ENCODE data around the gene KLHDC7A. TPM values are rescaled to one million over a fixed set of nuclear protein-coding genes. Genes with fewer than 3 reads are reported as not detected.

The KLHDC7A gene
- total RNA-seq, 1 experiment from 2014 or later = 0.20 TPM

- TF ChIP-seq CTCF (conservative IDR thresholded peaks at IDR 0.05) = no peak
- TF ChIP-seq EZH2 (IDR thresholded peaks at IDR 0.05; ENCODE audit: low read depth) = no peak
- Histone ChIP-seq H3K4me3 (no peak overlapping the region), H3K9me3 (ENCODE audit: insufficient read depth, low read depth) (no peaks in the 10 kb centered on the region), H3K4me2 (no peak overlapping the region), H3K79me2 (ENCODE audit: low read depth) (no peaks in the 10 kb centered on the region), H3K9me2 (ENCODE audit: insufficient read depth) (no peaks in the 10 kb centered on the region), H2AFZ (no peak overlapping the region), H4K20me1 (ENCODE audit: insufficient read depth) (no peaks in the 10 kb centered on the region), H3F3A (ENCODE audit: insufficient read depth, low read depth) (no peaks in the 10 kb centered on the region), H3K36me3 (ENCODE audit: low read depth) (no peaks in the 10 kb centered on the region), H3K27ac (no peak overlapping the region), H3K27me3 (ENCODE audit: insufficient read depth, low read depth) (peaks cover 28% of the 10 kb centered on the region), H3K4me1 (replicated peaks; ENCODE audit: insufficient read depth) (no peaks in the 10 kb centered on the region)
- intact Hi-C loops (cut with micrococcal nuclease; ENCODE audit: unreplicated experiment) = no loop called here
- CTCF ChIA-PET = no interaction called here
- no peak for DNase-seq
- no TSS peak for BruUV-seq (replicated peaks)
- POLR2A ChIA-PET (ENCODE audit: unreplicated experiment) = no interaction called here
Measured at GRCh38 chr1:18516473-18516872, 35.7 kb downstream of the KLHDC7A start.

GRCh38 chr1:18526436-18527275 is 45.9 kb downstream of the KLHDC7A start:
- Histone ChIP-seq H3K4me2 (no peak overlapping the region), H3F3A (ENCODE audit: insufficient read depth, low read depth) (no peaks in the 10 kb centered on the region), H2AFZ (no peak overlapping the region), H3K9me2 (ENCODE audit: insufficient read depth) (no peaks in the 10 kb centered on the region), H3K27ac (no peak overlapping the region), H3K27me3 (ENCODE audit: insufficient read depth, low read depth) (peaks cover 13% of the 10 kb centered on the region; the same call in 1 of the 2 replicates), H3K4me3 (no peak overlapping the region), H3K36me3 (ENCODE audit: low read depth) (no peaks in the 10 kb centered on the region), H3K9me3 (ENCODE audit: insufficient read depth, low read depth) (no peaks in the 10 kb centered on the region), H3K4me1 (replicated peaks; ENCODE audit: insufficient read depth) (no peaks in the 10 kb centered on the region), H4K20me1 (ENCODE audit: insufficient read depth) (no peaks in the 10 kb centered on the region), H3K79me2 (ENCODE audit: low read depth) (no peaks in the 10 kb centered on the region)
- BruUV-seq (replicated peaks) = no TSS peak
- no peak for TF ChIP-seq EZH2 (IDR thresholded peaks at IDR 0.05; ENCODE audit: low read depth)
- TF ChIP-seq CTCF (conservative IDR thresholded peaks at IDR 0.05) = no peak
- ChIA-PET POLR2A (ENCODE audit: unreplicated experiment) (no interaction called here), CTCF (no interaction called here)
- no peak for DNase-seq
- intact Hi-C loops (cut with micrococcal nuclease; ENCODE audit: unreplicated experiment) = no loop called here

- peaks cover 17% of the 10 kb centered on the region; the same call in 1 of the 2 replicates for H3K27me3 ChIP-seq (ENCODE audit: insufficient read depth, low read depth)
- H3K9me2 ChIP-seq (ENCODE audit: insufficient read depth) = no peaks in the 10 kb centered on the region
- H3K4me1 ChIP-seq (replicated peaks; ENCODE audit: insufficient read depth) = no peaks in the 10 kb centered on the region
- intact Hi-C loops (cut with micrococcal nuclease; ENCODE audit: unreplicated experiment) = no loop called here
- POLR2A ChIA-PET (ENCODE audit: unreplicated experiment) = no interaction called here
- H3K79me2 ChIP-seq (ENCODE audit: low read depth) = no peaks in the 10 kb centered on the region
- no peaks in the 10 kb centered on the region for H3K9me3 ChIP-seq (ENCODE audit: insufficient read depth, low read depth)
- H3K36me3 ChIP-seq (ENCODE audit: low read depth) = no peaks in the 10 kb centered on the region
- H3K4me2 ChIP-seq = no peak overlapping the region
- TF ChIP-seq CTCF (conservative IDR thresholded peaks at IDR 0.05) = no peak
- no peak for TF ChIP-seq EZH2 (IDR thresholded peaks at IDR 0.05; ENCODE audit: low read depth)
- DNase-seq = no peak
- H3K4me3 ChIP-seq = no peak overlapping the region
- H4K20me1 ChIP-seq (ENCODE audit: insufficient read depth) = no peaks in the 10 kb centered on the region
- CTCF ChIA-PET = no interaction called here
- H3F3A ChIP-seq (ENCODE audit: insufficient read depth, low read depth) = no peaks in the 10 kb centered on the region
- BruUV-seq (replicated peaks) = no TSS peak
- no peak overlapping the region for H2AFZ ChIP-seq
- H3K27ac ChIP-seq = no peak overlapping the region
Measured at GRCh38 chr1:18527514-18527913, 46.8 kb downstream of the KLHDC7A start.

Data from PC-9 (cell line).